Parathyroid adenoma (tissue), 2 donors: ENCODE measurements around the gene CLCN1.

ENCODE experiments used
- H2AFZ ChIP-seq: fragments of 300-600 bp; sonication (generic); one replicate; pipeline ENCODE4 v1.7.0; 2017; ENCODE audit warnings: antibody characterized with exemption, mild to moderate bottlenecking
- H3K27ac ChIP-seq: fragments of 300-600 bp; sonication (generic); one replicate; pipeline ENCODE4 v1.7.0; 2017
- H3K27me3 ChIP-seq: fragments of 300-600 bp; sonication (generic); one replicate; pipeline ENCODE4 v1.7.0; 2017; ENCODE audit warnings: low read length; ENCODE audit not compliant: control insufficient read depth, insufficient read depth
- H3K36me3 ChIP-seq: fragments of 300-600 bp; sonication (generic); one replicate; pipeline ENCODE4 v1.7.0; 2017; ENCODE audit warnings: low read length; ENCODE audit not compliant: control insufficient read depth, insufficient read depth
- H3K4me1 ChIP-seq: fragments of 300-600 bp; sonication (generic); one replicate; pipeline ENCODE4 v1.7.0; 2017; ENCODE audit warnings: control low read depth
- H3K4me2 ChIP-seq: fragments of 300-600 bp; sonication (generic); one replicate; pipeline ENCODE4 v1.7.0; 2017; ENCODE audit warnings: low read length
- H3K4me3 ChIP-seq: fragments of 300-600 bp; sonication (generic); one replicate; pipeline ENCODE4 v1.7.0; 2017; ENCODE audit warnings: low read depth, low read length
- H3K79me2 ChIP-seq: fragments of 300-600 bp; sonication (generic); one replicate; pipeline ENCODE4 v1.7.0; 2017; ENCODE audit warnings: control low read depth
- H3K9ac ChIP-seq: fragments of 300-600 bp; sonication (generic); one replicate; pipeline ENCODE4 v1.7.0; 2017; ENCODE audit warnings: mild to moderate bottlenecking
- H3K9me3 ChIP-seq: fragments of 300-600 bp; sonication (generic); one replicate; pipeline ENCODE4 v1.7.0; 2017; ENCODE audit warnings: low read length; ENCODE audit not compliant: control insufficient read depth
- TF ChIP-seq, protein P1 (sequence below): fragments of 300-600 bp; sonication (generic); IDR thresholded peaks from one replicate; pipeline ENCODE4 v1.7.0; 2017; ENCODE audit warnings: antibody characterized with exemption, mild to moderate bottlenecking
- donor health status: primary hyperparathyroidism.

Gene CLCN1

DNA sequence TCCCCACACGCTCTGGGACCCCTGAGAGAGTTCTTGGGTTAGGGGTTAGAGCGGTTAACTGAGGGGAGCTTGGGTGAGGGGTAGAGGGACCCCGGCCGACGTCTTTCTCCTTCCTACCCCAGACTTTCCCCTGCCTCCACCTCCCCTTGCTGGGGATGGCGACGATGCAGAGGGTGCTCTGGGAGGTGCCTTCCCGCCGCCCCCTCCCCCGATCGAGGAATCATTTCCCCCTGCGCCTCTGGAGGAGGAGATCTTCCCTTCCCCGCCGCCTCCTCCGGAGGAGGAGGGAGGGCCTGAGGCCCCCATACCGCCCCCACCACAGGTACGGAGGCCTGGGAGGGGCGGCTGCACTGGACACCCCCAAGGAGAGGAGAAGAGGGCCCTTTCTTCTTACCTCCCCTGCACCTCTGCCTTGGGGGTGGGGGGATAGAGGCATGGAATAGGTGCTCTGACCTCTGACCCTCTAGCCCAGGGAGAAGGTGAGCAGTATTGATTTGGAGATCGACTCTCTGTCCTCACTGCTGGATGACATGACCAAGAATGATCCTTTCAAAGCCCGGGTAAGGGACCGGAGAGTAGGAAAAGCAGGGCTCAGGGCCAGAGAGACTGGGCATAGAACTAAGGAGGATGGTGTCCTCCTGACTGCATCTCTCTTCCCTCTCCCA, 66.3 kb downstream of the CLCN1 start:
- Histone ChIP-seq H3K27me3 (no peaks in the 10 kb centered on the region), H3K4me2 (peak overlapping the region; percentile 76), H3K4me3 (peak overlapping the region; percentile 89), H3K4me1 (peaks cover 22% of the 10 kb centered on the region), H3K36me3 (no peaks in the 10 kb centered on the region), H3K9ac (peak overlapping the region; percentile 99), H3K27ac (peak overlapping the region; percentile 87), H2AFZ (peak overlapping the region; percentile 72), H3K79me2 (peaks cover 5% of the 10 kb centered on the region), H3K9me3 (no peaks in the 10 kb centered on the region)
- TF ChIP-seq, protein P1, sequence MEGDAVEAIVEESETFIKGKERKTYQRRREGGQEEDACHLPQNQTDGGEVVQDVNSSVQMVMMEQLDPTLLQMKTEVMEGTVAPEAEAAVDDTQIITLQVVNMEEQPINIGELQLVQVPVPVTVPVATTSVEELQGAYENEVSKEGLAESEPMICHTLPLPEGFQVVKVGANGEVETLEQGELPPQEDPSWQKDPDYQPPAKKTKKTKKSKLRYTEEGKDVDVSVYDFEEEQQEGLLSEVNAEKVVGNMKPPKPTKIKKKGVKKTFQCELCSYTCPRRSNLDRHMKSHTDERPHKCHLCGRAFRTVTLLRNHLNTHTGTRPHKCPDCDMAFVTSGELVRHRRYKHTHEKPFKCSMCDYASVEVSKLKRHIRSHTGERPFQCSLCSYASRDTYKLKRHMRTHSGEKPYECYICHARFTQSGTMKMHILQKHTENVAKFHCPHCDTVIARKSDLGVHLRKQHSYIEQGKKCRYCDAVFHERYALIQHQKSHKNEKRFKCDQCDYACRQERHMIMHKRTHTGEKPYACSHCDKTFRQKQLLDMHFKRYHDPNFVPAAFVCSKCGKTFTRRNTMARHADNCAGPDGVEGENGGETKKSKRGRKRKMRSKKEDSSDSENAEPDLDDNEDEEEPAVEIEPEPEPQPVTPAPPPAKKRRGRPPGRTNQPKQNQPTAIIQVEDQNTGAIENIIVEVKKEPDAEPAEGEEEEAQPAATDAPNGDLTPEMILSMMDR = no peak

DNA sequence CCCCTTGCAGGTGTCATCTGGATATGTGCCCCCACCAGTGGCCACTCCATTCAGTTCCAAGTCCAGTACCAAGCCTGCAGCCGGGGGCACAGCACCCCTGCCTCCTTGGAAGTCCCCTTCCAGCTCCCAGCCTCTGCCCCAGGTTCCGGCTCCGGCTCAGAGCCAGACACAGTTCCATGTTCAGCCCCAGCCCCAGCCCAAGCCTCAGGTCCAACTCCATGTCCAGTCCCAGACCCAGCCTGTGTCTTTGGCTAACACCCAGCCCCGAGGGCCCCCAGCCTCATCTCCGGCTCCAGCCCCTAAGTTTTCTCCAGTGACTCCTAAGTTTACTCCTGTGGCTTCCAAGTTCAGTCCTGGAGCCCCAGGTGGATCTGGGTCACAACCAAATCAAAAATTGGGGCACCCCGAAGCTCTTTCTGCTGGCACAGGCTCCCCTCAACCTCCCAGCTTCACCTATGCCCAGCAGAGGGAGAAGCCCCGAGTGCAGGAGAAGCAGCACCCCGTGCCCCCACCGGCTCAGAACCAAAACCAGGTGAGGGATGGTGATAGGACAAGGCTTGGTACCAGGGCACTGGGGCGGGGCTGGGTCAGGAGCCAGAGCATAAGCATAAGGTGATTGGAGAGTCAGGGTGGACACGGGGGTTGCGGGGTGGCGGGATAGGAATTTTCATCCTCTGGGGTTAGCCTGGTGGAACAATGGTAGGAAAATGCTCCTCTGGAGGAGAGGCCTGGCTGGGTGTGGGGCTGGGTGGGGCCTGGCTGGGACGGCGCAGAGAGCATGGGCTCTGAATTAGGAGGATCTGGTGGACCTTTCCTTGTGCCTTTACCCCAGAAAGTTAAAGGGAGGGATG, 67.1 kb downstream of the CLCN1 start:
- Histone ChIP-seq H3K4me1 (peaks cover 22% of the 10 kb centered on the region), H3K27ac (peak overlapping the region; percentile 87)

DNA sequence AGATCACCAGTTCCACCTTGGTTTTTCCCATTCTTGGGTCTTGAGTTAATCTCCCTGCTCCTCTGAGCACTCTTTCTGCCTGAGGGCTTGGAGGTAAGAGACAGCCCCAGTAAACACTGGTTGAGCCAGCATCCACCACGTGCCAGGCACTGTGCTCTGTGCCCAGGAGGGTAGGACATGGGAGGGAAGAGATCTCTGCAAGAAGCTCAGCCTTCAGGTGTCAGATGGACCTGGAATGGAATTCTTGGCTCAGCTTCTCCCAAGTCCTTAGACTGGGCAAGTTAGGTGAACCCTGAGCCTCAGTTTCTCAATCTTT, 67.7 kb downstream of the CLCN1 start:
- H3K4me1 ChIP-seq = peaks cover 22% of the 10 kb centered on the region
- no peak overlapping the region for H3K9ac ChIP-seq
- no peaks in the 10 kb centered on the region for H3K27me3 ChIP-seq
- peak overlapping the region; percentile 89 for H3K4me3 ChIP-seq
- H3K4me2 ChIP-seq = peak overlapping the region; percentile 76
- TF ChIP-seq, protein P1 = no peak
- peak overlapping the region; percentile 27 for H3K27ac ChIP-seq
- H3K9me3 ChIP-seq = no peaks in the 10 kb centered on the region
- H3K79me2 ChIP-seq = peaks cover 5% of the 10 kb centered on the region
- no peak overlapping the region for H2AFZ ChIP-seq
- no peaks in the 10 kb centered on the region for H3K36me3 ChIP-seq

More for the DNA sequence above, 67.1 kb downstream of the CLCN1 start:
- TF ChIP-seq, protein P1 = no peak
- Histone ChIP-seq H3K79me2 (peaks cover 5% of the 10 kb centered on the region), H2AFZ (no peak overlapping the region), H3K4me3 (peak overlapping the region; percentile 89), H3K36me3 (no peaks in the 10 kb centered on the region), H3K27me3 (no peaks in the 10 kb centered on the region), H3K4me2 (peak overlapping the region; percentile 76), H3K9ac (no peak overlapping the region), H3K9me3 (no peaks in the 10 kb centered on the region)

DNA sequence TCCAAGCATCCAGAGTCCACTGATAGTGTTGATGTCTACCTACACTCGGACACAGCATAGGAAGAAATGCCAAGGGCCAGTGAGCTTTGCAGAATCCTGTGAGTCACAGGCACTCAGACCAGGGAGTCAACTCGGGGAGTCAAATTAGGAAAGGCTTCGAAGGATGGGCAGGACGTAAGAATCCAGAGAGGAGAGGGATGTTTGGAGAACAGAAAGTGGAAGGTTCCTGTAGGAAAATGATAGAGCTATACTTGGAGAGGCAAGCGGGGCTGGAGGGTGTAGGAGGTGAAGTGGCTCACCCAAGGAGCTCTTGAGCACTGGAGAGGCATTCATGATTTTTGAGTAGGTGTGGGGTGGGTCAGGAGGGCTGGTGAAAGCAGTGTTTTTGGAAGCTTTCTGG, 68.2 kb downstream of the CLCN1 start:
- H3K4me3 ChIP-seq = peak overlapping the region; percentile 89
- TF ChIP-seq, protein P1 = no peak
- H3K9ac ChIP-seq = no peak overlapping the region

More for the DNA sequence above, 68.2 kb downstream of the CLCN1 start:
- Histone ChIP-seq H3K9me3 (no peaks in the 10 kb centered on the region), H3K27me3 (no peaks in the 10 kb centered on the region), H3K4me2 (peak overlapping the region; percentile 76), H3K4me1 (peaks cover 22% of the 10 kb centered on the region), H3K27ac (peak overlapping the region; percentile 27), H3K79me2 (peaks cover 5% of the 10 kb centered on the region), H3K36me3 (no peaks in the 10 kb centered on the region), H2AFZ (no peak overlapping the region)
